ENCODE results near the gene ENOX1.

The ENOX1 gene

GRCh38 chr13:43339805-43340550, 446.8 kb downstream of the ENOX1 start:
- DNase-seq, result no peak

GRCh38 chr13:43339145-43339804, 447.5 kb downstream of the ENOX1 start:
- no peak for DNase-seq

GRCh38 chr13:43335764-43336163, 451.0 kb downstream of the ENOX1 start:
- no peak for DNase-seq

GRCh38 chr13:43333176-43333575, 453.6 kb downstream of the ENOX1 start:
- DNase-seq, result peak; percentile 68

GRCh38 chr13:43331672-43332071, 455.1 kb downstream of the ENOX1 start:
- no peak for DNase-seq

GRCh38 chr13:43329702-43330101, 457.1 kb downstream of the ENOX1 start:
- no peak for DNase-seq

GRCh38 chr13:43328907-43329306, 457.9 kb downstream of the ENOX1 start:
- DNase-seq, result no peak

GRCh38 chr13:43326100-43326499, 460.7 kb downstream of the ENOX1 start:
- no peak for DNase-seq

- DNase-seq, result no peak
These were observed 461.1 kb downstream of the ENOX1 start for GRCh38 chr13:43325636-43326035.

GRCh38 chr13:43324129-43324528, 462.6 kb downstream of the ENOX1 start:
- DNase-seq, result no peak

GRCh38 chr13:43319617-43320444, 466.9 kb downstream of the ENOX1 start:
- no peak for DNase-seq

GRCh38 chr13:43316946-43317353, 469.8 kb downstream of the ENOX1 start:
- DNase-seq, result peak; percentile 76

- DNase-seq, result no peak
These were observed 470.5 kb downstream of the ENOX1 start for GRCh38 chr13:43316281-43316680.

GRCh38 chr13:43315522-43315921, 471.2 kb downstream of the ENOX1 start:
- no peak for DNase-seq

- no peak for DNase-seq
These were observed 477.5 kb downstream of the ENOX1 start for GRCh38 chr13:43309311-43309710.

GRCh38 chr13:43307921-43308433, 478.8 kb downstream of the ENOX1 start:
- DNase-seq, result peak; percentile 63

GRCh38 chr13:43307221-43307920, 479.4 kb downstream of the ENOX1 start:
- DNase-seq, result no peak

- no peak for DNase-seq
These were observed 480.4 kb downstream of the ENOX1 start for GRCh38 chr13:43306372-43306771.

GRCh38 chr13:43305416-43305815, 481.4 kb downstream of the ENOX1 start:
- DNase-seq, result no peak

- peak; percentile 57 for DNase-seq
These were observed 481.8 kb downstream of the ENOX1 start for GRCh38 chr13:43304945-43305344.

- no peak for DNase-seq
These were observed 482.3 kb downstream of the ENOX1 start for GRCh38 chr13:43304449-43304848.

- DNase-seq, result peak; percentile 47
These were observed 483.6 kb downstream of the ENOX1 start for GRCh38 chr13:43303033-43303729.
